Activated CD4-positive, CD25-positive, alpha-beta regulatory T cell treated with anti-CD3 and anti-CD28 coated beads, Interleukin-2, amount 50 U/mL, for 16 hours (primary cell): ENCODE data around the gene SYNE2.

ENCODE experiments used
- DNase-seq: peaks from one replicate; pipeline ENCODE4 v3.0.0-alpha.2; 2020; ENCODE audit warnings: low read depth, low spot score

SYNE2 gene

GRCh38 chr14:63908667-63909264 is 56.0 kb downstream of the SYNE2 start:
- DNase-seq: no peak

DNA sequence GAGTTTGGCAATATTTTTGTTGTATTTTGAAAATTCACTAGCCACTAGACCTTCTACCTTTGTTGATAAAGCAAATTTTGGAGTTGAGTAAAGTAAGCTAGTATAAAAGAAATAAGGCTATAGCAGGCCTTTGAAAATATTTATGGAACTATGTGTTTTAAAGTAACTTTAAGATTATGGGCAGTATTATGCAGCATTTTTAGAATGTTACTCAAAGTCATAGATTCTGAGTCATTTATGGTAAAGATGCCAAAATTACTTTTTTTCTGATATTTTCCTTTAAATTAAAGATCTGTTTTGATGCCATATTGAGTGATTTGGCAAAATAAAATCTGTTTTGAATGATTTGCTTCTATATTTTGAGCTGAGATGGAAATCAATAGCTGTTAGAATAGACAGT is 57.2 kb downstream of the SYNE2 start:
- no peak for DNase-seq

GRCh38 chr14:63910583-63911363 is 58.0 kb downstream of the SYNE2 start:
- no peak for DNase-seq

DNA sequence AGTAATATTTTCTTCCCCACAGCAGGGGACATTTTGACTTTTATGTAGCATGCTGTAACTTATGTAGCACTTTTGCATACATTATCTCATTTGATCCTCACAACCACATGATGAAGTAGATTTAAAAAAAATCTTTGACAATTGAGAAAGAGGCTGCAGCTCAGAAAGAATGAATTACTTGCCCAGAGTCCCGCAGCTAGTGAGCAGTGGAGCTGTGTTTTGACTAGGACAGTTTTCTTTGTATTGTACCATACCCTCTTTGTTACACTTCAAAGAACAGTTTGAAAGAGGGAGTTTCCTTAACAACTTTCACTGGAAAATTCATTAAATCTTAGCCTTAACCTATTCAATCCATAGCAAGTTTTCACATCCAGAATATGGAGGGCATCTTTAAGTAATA is 58.6 kb downstream of the SYNE2 start:
- no peak for DNase-seq

DNA sequence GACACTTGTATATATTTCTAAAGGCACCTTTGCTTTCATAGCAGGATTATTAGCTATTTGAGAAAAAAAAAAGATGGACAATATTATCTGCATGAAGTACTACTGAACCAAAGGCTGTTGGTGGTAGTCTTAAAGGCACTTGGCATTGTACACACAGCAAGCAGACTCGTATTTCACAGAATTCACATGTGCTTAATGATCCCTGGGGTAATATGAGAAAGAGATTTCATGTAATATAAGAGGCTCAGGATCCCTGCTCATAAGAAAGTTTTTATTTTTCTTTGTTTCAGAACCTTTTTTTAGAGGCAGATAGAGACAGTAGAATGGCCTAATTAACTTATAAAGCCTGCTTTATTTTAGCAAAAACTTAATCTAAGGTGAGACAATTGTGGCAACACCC is 59.5 kb downstream of the SYNE2 start:
- DNase-seq: no peak

DNA sequence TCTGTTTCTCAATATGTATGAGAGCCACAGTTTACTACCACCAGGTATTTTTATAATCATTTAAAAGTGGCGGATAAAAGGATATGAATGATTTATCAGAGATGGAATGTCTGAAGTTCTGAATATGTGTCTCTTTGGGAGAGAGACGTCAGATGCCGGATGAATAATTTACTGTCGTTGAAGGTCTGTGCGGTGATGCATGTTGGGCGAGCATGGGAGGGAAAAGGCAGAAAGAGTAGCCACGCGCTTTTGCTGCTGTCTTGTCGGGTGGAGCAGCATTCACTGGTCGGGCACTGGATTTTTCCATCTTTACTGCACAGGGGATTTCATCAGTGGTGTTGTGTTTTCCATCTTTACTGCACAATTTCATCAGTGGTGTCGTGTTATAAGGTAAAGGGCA is 65.6 kb downstream of the SYNE2 start:
- no peak for DNase-seq

DNA sequence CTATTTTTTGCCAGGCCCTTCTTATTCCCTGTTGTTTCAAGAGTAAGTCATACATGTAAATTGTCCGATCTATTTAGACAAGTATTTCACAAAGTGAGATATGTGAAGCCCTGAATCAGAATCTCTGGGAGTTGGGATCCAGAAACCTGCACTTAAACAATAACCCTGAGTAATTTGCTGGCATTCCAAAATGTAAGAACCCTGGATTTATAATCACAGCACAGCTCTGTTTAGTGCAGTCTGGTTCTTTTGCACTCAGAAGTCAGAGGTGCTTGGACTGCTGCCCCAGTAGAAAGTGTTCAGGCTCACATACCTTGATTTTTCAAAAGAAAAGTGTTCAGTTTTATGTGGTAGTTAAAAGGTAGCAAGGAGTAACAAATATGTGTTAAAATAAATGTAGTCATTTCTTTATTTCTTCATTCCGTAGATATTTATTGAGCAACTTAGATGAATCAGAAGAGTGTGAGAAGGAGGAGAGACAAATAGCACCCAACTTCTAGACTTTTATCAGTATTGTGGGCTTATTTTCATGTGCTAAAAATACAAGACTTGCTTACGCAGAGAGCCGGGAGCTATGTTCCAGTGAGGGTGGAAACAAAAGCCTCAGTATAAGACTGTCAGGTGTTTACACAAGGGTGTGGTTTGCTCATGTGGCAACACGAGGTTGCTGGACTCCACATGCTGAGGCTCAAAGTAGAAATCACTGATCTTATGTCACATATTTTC is 70.1 kb downstream of the SYNE2 start:
- DNase-seq: no peak

- no peak for DNase-seq
These were observed 70.6 kb downstream of the SYNE2 start for GRCh38 chr14:63923422-63923752.

- no peak for DNase-seq
These were observed 71.6 kb downstream of the SYNE2 start for GRCh38 chr14:63924375-63924774.

DNA sequence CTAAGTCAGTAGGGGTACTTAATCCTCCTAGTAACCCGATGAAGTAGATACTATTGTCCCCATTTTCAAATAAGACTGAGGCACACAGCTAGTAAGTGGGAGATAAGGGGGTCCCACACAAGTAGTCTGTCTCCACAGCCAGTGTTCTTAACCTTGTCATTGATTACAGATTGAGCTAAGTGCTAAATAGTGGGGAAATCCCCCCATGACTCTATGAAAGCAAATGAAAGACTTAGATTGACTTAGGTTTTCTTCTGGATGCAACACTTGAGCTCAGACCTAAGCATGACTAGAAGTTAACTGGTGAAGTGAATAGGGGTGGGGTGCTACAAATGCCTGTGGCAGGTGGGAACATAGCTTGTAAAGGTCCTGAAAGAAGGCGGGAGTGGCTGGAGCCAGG is 73.8 kb downstream of the SYNE2 start:
- DNase-seq: no peak

GRCh38 chr14:63928744-63929174 is 76.0 kb downstream of the SYNE2 start:
- no peak for DNase-seq

DNA sequence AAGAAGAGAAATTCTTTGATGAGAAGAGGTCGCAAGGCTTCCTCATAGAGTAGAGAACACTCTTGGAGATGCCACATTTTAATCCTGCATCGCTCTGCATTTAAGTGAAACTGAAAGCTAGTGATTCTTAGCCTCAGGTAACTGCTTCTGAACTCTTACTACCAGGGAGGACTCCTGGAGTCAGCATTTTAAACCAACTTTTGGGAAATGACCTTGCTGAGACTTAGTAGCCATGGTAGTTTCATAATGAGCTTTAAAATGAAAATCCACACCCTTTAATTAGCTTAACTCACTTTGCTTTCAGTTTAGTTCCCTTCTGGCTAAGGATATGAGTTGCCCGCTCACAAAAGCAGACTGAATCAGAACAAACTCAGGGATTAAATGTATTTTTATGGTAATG is 80.3 kb downstream of the SYNE2 start:
- no peak for DNase-seq

- DNase-seq: no peak
These were observed 80.9 kb downstream of the SYNE2 start for GRCh38 chr14:63933711-63934110.

- DNase-seq: no peak
These were observed 85.6 kb downstream of the SYNE2 start for GRCh38 chr14:63938198-63939005.

DNA sequence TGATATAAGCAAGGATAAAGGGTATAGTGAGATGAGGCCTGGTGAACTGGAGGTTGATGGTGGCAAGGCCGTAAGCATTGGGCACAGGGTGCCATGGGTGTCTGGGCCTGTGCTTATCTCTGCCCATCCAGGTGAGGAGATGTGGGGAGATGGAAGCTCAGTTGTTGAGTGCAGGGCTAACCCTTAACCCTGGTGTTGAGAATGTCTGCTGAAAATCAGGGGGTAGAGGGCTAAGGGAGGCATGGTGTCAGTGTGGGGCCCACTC is 86.1 kb downstream of the SYNE2 start:
- DNase-seq: no peak

GRCh38 chr14:63940387-63940786 is 87.6 kb downstream of the SYNE2 start:
- no peak for DNase-seq

DNA sequence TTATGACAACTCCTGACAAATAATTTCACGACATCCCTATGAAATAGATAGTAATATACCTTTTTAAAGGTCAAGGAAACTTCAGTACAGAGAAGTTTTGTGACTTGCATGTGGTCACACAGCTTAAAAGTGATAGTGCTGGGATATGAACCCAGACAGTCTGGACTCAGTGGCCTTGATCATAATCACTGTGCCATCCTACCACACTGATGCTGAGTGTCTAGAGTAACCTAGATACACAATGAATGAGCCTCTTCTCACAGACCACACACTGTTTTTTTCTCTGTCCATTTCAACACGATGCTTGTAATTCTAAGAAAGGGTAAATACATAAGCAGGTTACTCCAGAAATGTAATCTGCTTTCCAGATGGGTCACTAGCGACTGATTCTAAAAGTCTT is 88.2 kb downstream of the SYNE2 start:
- DNase-seq: no peak

DNA sequence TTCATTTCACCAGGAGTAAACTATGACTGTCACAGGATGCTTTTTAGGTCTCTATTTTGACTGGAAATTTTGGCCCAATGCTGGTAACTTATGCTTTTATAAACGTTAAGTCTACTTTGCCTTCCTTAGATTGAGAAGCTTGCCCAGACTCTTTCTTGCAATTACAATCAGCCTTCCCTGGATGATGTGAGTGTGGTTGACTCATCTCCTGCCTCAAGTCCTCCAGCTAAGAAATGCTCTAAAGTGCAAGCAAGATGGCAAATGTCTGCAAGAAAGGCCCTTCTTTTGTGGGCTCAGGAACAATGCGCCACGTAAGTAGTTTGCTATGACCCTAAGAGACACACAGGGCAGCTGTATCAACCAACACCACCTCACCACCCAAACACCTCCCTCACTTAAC is 96.9 kb downstream of the SYNE2 start:
- no peak for DNase-seq

- DNase-seq: no peak
These were observed 98.2 kb downstream of the SYNE2 start for GRCh38 chr14:63951021-63951420.

- DNase-seq: no peak
These were observed 98.6 kb downstream of the SYNE2 start for GRCh38 chr14:63951429-63951828.

DNA sequence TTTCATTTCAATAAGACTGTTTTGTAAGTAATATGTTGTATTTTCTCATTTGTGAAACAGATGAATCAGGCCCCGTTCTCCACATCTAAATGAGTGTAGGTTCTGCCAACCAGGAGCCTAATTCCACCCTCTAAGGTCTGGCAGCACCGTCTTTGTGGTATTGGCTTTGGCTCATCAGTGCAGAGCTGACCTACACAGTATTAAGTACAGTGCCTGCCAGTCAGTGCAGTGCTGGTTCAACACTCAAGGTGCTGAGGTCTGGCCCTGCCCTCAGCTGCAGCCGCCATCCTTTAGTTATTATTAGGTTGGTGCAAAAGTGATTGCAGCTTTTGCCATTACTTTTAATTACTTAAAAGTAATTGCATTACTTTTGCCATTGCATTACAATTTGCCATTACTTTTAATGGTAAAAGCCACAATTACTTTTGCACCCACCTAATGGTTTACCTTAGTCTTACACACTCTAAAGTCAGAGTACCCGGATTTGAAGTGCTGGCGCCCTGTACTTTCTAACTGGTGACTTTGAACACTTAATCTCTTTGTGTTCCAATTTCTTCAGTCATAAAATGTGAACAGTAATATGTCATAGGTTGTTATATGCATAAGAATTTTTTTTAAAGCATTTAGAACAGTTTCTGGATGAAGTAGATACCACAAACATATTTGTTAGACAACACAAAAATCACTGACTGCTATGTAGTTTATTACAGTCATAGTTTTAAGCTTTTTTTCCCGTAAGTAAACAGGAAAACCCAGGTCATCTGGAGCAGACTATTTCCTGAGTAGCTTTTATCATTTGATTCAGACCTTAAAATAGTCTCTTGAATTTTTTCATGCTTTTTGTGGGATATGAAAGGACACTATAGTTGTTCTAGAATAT is 99.5 kb downstream of the SYNE2 start:
- DNase-seq: no peak
